Mesodermal cell (in vitro differentiated cells): ENCODE data around the gene YJEFN3.
A peak's percentile ranks its signal among the peaks of the same experiment; 100 is the strongest.

Source experiments
- H3K27ac ChIP-seq: 2 replicates; pipeline ENCODE4 v1.7.0; 2013; ENCODE audit warnings: mild to moderate bottlenecking, low read depth, low read length, moderate library complexity; ENCODE audit not compliant: severe bottlenecking
- H3K36me3 ChIP-seq: 2 replicates; pipeline ENCODE4 v1.7.1; 2013; ENCODE audit warnings: mild to moderate bottlenecking, low read length, moderate library complexity; ENCODE audit not compliant: control insufficient read depth, insufficient read depth
- H3K4me1 ChIP-seq: one replicate; pipeline ENCODE4 v1.7.1; 2013; ENCODE audit warnings: mild to moderate bottlenecking, low read length; ENCODE audit not compliant: insufficient read depth, control insufficient read depth, poor library complexity, severe bottlenecking
- H3K4me3 ChIP-seq: 2 replicates; pipeline ENCODE4 v1.7.0; 2013; ENCODE audit warnings: low read length, control low read depth, mild to moderate bottlenecking; ENCODE audit not compliant: insufficient read depth, poor library complexity, severe bottlenecking; ENCODE audit errors: extremely low read depth
- H3K9me3 ChIP-seq: 2 replicates; pipeline ENCODE4 v1.7.1; 2013; ENCODE audit warnings: mild to moderate bottlenecking, low read length, moderate library complexity; ENCODE audit not compliant: control insufficient read depth
- WGBS, 2 experiments: methylation state at CpG; one replicate each; pipeline ENCODE4 v1.1.5; 2013; ENCODE audit warnings: missing lambda C conversion rate in 2 of 2; ENCODE audit not compliant: insufficient coverage in 2 of 2; 5-methylcytosine and 5-hydroxymethylcytosine counted together

Gene YJEFN3

GRCh38 chr19:19533841-19534240 lies 5.1 kb downstream of the YJEFN3 start:
- H3K4me3 ChIP-seq: no peak overlapping the region

GRCh38 chr19:19534556-19535265 lies 6.0 kb downstream of the YJEFN3 start:
- H3K9me3 ChIP-seq: no peaks in the 10 kb centered on the region
- H3K27ac ChIP-seq: no peak overlapping the region
- H3K36me3 ChIP-seq: peaks cover 14% of the 10 kb centered on the region
- 88 to 91% methylated on average over 26 of the region's 27 CpGs for WGBS, 2 experiments
- H3K4me1 ChIP-seq: peaks cover 14% of the 10 kb centered on the region
- H3K4me3 ChIP-seq: no peak overlapping the region

More at GRCh38 chr19:19533841-19534240, 5.1 kb downstream of the YJEFN3 start:
- Histone ChIP-seq H3K9me3 (no peaks in the 10 kb centered on the region), H3K4me1 (peaks cover 17% of the 10 kb centered on the region), H3K27ac (no peak overlapping the region), H3K36me3 (peaks cover 22% of the 10 kb centered on the region)
- 89 to 95% methylated on average over 4 to 6 of the region's 6 CpGs for WGBS, 2 experiments

GRCh38 chr19:19535311-19536191 lies 6.8 kb downstream of the YJEFN3 start:
- H3K4me1 ChIP-seq: peaks cover 9% of the 10 kb centered on the region
- H3K27ac ChIP-seq: no peak overlapping the region
- H3K4me3 ChIP-seq: no peak overlapping the region
- H3K36me3 ChIP-seq: peaks cover 14% of the 10 kb centered on the region
- H3K9me3 ChIP-seq: no peaks in the 10 kb centered on the region
- 94 to 95% methylated on average over 26 to 32 of the region's 34 CpGs for WGBS, 2 experiments

DNA sequence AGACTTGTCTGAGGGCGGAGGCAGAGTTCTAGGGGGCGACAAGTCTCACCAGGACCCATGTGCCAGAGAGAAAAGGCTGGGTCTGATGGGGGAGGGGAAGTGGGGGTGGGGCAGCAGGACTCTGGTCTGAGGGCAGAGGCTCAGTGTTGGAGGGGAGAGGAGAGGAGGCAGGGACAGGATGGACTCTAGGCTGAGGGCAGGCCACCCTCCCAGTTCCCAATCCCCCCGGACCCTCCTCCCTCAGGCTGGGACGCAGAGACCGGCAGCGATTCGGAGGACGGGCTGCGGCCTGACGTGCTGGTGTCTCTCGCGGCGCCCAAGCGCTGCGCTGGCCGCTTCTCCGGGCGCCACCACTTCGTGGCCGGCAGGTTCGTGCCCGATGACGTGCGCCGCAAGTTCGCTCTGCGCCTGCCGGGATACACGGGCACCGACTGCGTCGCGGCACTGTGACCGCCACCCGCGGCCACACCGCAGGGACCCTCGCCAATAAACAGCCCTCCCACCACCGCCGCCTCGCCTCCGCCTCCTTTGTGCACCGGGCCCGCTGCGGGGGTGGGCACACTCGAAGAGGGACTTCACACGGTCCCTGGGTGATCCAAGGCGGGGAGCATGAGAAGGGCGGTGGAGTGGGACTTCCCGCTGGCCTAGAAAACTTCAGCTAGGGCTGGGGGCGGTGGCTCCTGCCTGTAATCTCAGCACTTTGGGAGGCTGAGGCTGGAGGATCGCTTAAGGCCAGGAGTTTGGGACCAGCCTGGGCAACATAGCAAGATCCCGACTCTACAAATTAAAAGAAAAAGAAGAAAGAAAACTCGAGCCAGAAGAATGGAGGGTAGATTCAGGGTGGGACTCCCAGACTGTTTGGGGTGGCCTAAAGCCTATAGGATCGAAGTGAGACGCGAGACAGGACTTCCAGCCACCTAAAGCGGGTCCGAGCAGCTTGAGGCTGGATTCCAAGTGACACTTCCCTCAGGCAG lies 8.7 kb downstream of the YJEFN3 start:
- Histone ChIP-seq H3K4me1 (peaks cover 7% of the 10 kb centered on the region), H3K9me3 (no peaks in the 10 kb centered on the region), H3K27ac (no peak overlapping the region), H3K4me3 (no peak overlapping the region), H3K36me3 (peaks cover 9% of the 10 kb centered on the region)
- 80 to 82% methylated on average over 57 to 59 of the region's 59 CpGs for WGBS, 2 experiments

DNA sequence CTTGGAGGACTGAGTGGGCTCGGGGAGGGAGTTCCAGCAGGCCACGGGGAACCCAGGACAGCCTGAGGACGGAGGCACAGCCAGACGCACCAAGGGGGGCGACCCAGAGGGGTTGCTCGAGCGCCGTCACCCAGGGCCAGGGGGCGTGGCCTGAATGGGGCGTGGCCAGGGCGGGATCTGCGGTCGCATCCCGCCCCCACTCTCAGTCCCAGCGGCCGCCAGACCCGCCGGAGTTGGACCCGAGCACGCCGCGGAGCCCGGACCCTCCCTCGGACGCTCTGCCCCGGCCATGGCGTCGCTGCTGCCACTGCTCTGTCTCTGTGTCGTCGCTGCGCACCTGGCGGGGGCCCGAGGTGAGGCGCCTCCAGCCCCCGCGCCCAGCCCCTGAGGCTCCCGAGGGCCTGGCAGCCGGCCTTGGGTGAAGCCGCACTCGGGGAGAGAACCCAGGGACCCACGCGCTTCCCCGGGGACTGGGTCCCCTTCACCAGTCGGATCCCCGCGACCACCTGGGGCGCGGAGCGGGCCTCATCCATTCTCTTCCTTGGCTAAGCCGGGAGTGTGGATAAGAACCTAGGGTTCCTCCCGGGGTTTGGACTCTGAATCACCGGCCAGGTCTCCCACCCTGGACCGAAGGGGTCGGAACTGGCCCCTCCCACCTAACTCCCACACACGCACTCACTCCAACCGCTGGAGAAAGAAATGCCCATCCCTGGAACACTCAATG lies 9.5 kb downstream of the YJEFN3 start, which contains the start of gene CILP2:
Gene CILP2 (plus strand): TSS at position 205 of the 724 bp plus-strand sequence. CDS start 85 bp downstream, at position 290.
- H3K4me3 ChIP-seq: peak within 1 kb of the TSS; percentile 31
- 5 to 6% methylated on average over 48 to 49 of the region's 56 CpGs for WGBS, 2 experiments

GRCh38 chr19:19538785-19539166 lies 10.1 kb downstream of the YJEFN3 start:
- peaks cover 4% of the 10 kb centered on the region for H3K36me3 ChIP-seq
- H3K4me1 ChIP-seq: peaks cover 7% of the 10 kb centered on the region
- no peaks in the 10 kb centered on the region for H3K9me3 ChIP-seq
- WGBS, 2 experiments: 47 to 51% methylated on average over 6 of the region's 7 CpGs
- H3K4me3 ChIP-seq: no peak overlapping the region
- no peak overlapping the region for H3K27ac ChIP-seq

More for the DNA sequence above, 9.5 kb downstream of the YJEFN3 start, which contains the start of gene CILP2:
- H3K4me1 ChIP-seq: peaks cover 7% of the 10 kb centered on the region
- no peak within 1 kb of the TSS for H3K27ac ChIP-seq
- H3K36me3 ChIP-seq: peaks cover 4% of the 10 kb centered on the region
- H3K9me3 ChIP-seq: no peaks in the 10 kb centered on the region

DNA sequence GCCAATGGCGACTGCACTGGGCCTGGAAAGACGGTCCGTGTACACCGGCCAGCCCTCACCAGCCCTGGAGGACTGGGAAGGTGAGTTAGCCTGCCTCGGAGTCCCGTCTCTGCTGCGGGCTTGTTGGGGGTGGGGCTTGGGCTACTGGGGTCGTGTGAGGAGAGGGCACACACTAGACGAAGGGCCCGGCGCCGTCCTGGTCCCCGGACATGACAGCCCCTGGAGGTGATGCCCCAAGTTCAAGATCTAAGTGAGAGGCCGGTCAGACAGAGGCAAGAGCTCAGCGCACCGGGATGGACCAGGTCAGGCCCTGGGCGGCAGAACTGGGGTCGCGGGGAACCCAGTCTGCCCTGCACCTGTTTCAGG lies 11.0 kb downstream of the YJEFN3 start:
- no peak overlapping the region for H3K27ac ChIP-seq
- WGBS, 2 experiments: 78 to 80% methylated on average over 7 to 14 of the region's 19 CpGs
- no peaks in the 10 kb centered on the region for H3K9me3 ChIP-seq
- H3K4me3 ChIP-seq: no peak overlapping the region
- peaks cover 4% of the 10 kb centered on the region for H3K4me1 ChIP-seq
- H3K36me3 ChIP-seq: peaks cover 4% of the 10 kb centered on the region

DNA sequence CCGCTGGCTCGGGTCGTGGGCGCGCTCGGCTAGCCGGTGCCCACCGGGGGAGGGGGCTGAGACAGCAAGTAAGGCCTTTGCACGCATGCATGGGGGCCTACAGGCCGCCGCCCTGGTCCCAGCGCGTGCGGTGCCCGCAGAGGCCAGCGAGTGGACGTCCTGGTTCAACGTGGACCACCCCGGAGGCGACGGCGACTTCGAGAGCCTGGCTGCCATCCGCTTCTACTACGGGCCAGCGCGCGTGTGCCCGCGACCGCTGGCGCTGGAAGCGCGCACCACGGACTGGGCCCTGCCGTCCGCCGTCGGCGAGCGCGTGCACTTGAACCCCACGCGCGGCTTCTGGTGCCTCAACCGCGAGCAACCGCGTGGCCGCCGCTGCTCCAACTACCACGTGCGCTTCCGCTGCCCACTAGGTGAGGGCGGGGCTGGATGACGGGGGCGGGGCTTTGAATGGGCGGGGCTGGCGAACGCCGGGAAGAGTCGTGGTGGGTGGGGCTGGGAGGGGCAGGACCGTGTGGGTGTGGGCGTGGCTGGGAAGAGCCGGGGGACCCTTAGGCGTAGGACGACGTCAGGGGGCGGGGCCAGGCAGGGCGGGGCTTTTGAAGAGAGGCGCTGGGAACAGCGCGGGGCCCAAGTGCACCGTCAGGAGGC lies 11.5 kb downstream of the YJEFN3 start:
- H3K4me3 ChIP-seq: no peak overlapping the region
- H3K36me3 ChIP-seq: peaks cover 3% of the 10 kb centered on the region
- H3K27ac ChIP-seq: no peak overlapping the region
- no peaks in the 10 kb centered on the region for H3K9me3 ChIP-seq
- H3K4me1 ChIP-seq: peaks cover 4% of the 10 kb centered on the region
- 79 to 84% methylated on average over 40 to 61 of the region's 74 CpGs for WGBS, 2 experiments

- WGBS, 2 experiments: 76 to 78% methylated on average over 30 to 40 of the region's 45 CpGs
- Histone ChIP-seq H3K4me3 (no peak overlapping the region), H3K36me3 (no peaks in the 10 kb centered on the region), H3K9me3 (no peaks in the 10 kb centered on the region), H3K4me1 (peaks cover 4% of the 10 kb centered on the region), H3K27ac (no peak overlapping the region)
Observed at GRCh38 chr19:19540715-19541515, 12.2 kb downstream of the YJEFN3 start.
